ENCODE data around the gene MRPL28.

DNA sequence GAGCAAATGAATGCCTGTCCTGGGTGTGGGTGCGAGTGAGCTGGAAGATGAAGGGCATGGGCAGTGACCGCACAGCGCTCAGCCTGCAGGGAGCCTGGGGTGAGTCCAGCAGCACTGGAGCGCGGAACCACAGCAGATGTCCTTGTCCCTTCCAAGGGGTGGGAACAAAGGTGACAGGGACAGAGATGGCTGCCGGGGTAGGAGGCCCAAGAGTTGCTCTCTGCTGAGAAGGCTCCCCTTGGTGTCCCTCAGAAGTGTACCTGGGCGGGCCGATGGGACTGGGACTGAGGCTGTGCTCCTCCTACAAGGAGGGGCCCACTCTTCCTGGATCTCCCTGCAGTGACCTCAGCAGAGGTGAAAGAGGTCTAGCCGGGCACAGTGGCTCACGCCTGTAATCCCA lies 19.0 kb upstream of the MRPL28 start:
- no peak for TF ChIP-seq YY1 (IDR thresholded peaks at IDR 0.05; ENCODE audit: insufficient read depth, insufficient read length)
- TF ChIP-seq ZNF274 (IDR thresholded peaks at IDR 0.05; ENCODE audit: low read depth, low read length), result no peak
